K562 treated with DMSO at 1 percent for 48 hours (cell line): Measurements from ENCODE around the gene TMEM31. TPM values are rescaled to one million over a fixed set of nuclear protein-coding genes. Genes with fewer than 3 reads are reported as not detected.

Experiments
- total RNA-seq: library from RNA; unstranded; fragments of 300-600 nt; gene quantifications from 2 replicates; pipeline ENCODE4 v1.2.3, GENCODE V29; 2022; ENCODE audit warnings: low replicate concordance; ENCODE audit errors: extremely low read depth

Gene TMEM31, protein sequence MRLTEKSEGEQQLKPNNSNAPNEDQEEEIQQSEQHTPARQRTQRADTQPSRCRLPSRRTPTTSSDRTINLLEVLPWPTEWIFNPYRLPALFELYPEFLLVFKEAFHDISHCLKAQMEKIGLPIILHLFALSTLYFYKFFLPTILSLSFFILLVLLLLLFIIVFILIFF
- total RNA-seq, result not detected in 2 replicates

DNA sequence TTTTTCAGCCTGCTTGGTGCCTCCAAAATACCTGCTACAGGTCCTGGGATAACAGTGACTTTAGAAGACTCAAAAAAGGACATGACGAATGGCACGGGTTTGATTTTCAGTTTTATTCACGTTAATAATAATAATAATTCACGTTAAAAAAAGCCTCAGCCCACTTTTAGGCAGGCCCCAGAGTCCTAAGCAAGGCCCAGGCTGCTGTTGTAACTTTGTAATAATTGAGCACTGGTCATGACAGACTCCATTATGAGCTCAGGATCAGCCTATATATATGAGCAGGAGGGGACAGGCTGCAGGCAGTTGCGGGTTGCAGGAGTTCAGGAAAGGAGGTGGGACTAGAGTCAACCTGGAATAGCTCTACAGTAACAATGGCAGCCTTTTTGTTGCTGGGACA is at the start of gene TMEM31:
TMEM31 (plus strand) TSS at position 301 of the 400 bp plus-strand sequence. CDS start 1,350 bp downstream, outside the sequence.

DNA sequence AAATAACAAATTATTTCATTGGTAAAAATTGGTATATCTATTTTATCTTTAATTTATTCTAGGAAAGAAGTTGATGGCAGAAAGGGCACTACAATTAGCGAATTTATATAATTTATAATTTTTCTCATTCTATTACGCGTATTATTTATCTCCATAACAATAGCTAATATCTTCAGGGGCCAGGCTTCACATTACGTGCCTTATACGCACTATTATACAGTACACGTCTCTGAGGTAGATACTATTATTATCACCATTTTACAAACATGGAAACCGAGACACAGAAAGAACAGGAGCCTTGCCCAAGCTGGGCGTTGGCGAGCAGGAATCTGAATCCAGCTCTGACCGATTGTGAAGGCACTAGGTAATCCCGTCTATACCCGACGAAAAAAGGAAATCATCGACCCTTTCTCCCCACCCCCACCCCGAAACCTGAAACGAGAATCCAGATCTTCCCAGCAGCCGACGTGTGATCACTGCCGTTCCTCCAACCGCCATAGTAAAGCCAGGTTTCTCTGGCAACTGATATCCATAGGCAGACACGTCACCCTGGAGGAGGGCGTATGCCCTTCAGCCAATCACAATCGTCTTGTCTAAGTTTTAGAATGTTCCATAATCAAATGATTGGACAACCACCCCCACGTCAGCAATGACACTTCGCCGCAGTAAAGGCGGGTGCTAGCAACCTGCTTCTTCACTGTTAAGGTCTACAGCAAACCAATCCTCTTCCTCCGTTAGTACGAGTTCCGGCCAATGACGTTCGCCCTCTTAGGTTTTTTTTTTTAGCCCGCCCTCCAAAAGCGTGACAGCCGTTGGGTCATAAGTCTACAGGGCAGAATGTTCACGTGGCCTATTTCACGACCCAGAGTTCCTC is 24.3 kb upstream of the TMEM31 start, which contains the start of gene MORF4L2:
MORF4L2 (minus strand) TSS at position 501 of the 874 bp plus-strand sequence. CDS start 9,672 bp downstream, outside the sequence.

Other genes starting within 250 kb of the TMEM31 start
- not detected in 2 replicates for gene RAB40A, start 191.4 kb upstream of the TMEM31 start, total RNA-seq
- gene TCEAL4, start 125.4 kb upstream of the TMEM31 start, total RNA-seq, result not detected in 2 replicates
- not detected in 2 replicates for gene TCEAL3, start 102.9 kb upstream of the TMEM31 start, total RNA-seq
- gene TCEAL1, start 81.9 kb upstream of the TMEM31 start, total RNA-seq, result not detected in 2 replicates
- gene MORF4L2, start 24.2 kb upstream of the TMEM31 start, total RNA-seq, result not detected in 2 replicates
- gene PLP1, start 65.9 kb downstream of the TMEM31 start, total RNA-seq, result not detected in 2 replicates
- not detected in 2 replicates for gene RAB9B, start 121.3 kb downstream of the TMEM31 start, total RNA-seq